Caco-2 (cell line): ENCODE results near the gene DGKG. TPM values are rescaled to one million over a fixed set of nuclear protein-coding genes. Genes with fewer than 3 reads are reported as not detected.
A peak's percentile ranks its signal among the peaks of the same experiment; 100 is the strongest.

Experiments used
- Bru-seq: library from RNA; stranded (reverse); fragments of 400-500 nt; gene quantifications from one replicate; lab custom pipeline; 2021; lab: Mats Ljungman, UMichigan
- BruChase-seq, 2 experiments: library from RNA; stranded (reverse); fragments of 400-500 nt; gene quantifications; one replicate each; lab custom pipeline; 2021; lab: Mats Ljungman, UMichigan
- BruUV-seq: library from RNA; stranded (reverse); fragments of 400-500 nt; replicated peaks from 2 replicates; lab custom pipeline; 2021; lab: Mats Ljungman, UMichigan
- CTCF ChIA-PET: fragments of 300-600 bp; sonication (Branson Sonifier 250); formaldehyde crosslinking; loops from one replicate; lab custom pipeline; 2022; ENCODE audit warnings: antibody characterized with exemption; lab: Charles Lee
- POLR2A ChIA-PET: fragments of 300-600 bp; sonication (Branson Sonifier 250); formaldehyde crosslinking; loops from one replicate; lab custom pipeline; 2022; ENCODE audit warnings: antibody characterized with exemption; lab: Charles Lee
- DNase-seq, 2 experiments: peaks; one replicate each; pipeline versions ENCODE4 v3.0.0 to v3.0.0-alpha.2; 2020 to 2022
- H3K27me3 ChIP-seq: replicated peaks from 2 replicates; pipeline ENCODE4 v1.6.0; 2011; ENCODE audit warnings: low read length; ENCODE audit not compliant: control insufficient read depth, insufficient read depth
- H3K36me3 ChIP-seq: 2 replicates; pipeline ENCODE4 v1.5.1; 2011; ENCODE audit warnings: low read length; ENCODE audit not compliant: control insufficient read depth, insufficient read depth
- H3K4me1 ChIP-seq: fragments of 250-450 bp; sonication (Bioruptor Pico); 2 replicates; pipeline ENCODE4 v1.5.1; 2020; ENCODE audit warnings: mild to moderate bottlenecking
- H3K4me3 ChIP-seq: 2 replicates; pipeline ENCODE4 v1.5.1; 2011; ENCODE audit warnings: low read depth, mild to moderate bottlenecking, control low read depth, low read length
- H3K9me3 ChIP-seq: fragments of 250-450 bp; sonication (Bioruptor Pico); 2 replicates; pipeline ENCODE4 v1.5.1; 2020; ENCODE audit warnings: mild to moderate bottlenecking, moderate library complexity
- H3K27ac Mint-ChIP-seq: one replicate; pipeline ENCODE4 v1.8.0; 2022; ENCODE audit warnings: mixed read lengths; ENCODE audit not compliant: unreplicated experiment
- H3K27me3 Mint-ChIP-seq: one replicate; pipeline ENCODE4 v1.8.0; 2022; ENCODE audit warnings: mixed read lengths; ENCODE audit not compliant: insufficient read depth, unreplicated experiment
- H3K36me3 Mint-ChIP-seq: one replicate; pipeline ENCODE4 v1.8.0; 2022; ENCODE audit warnings: mild to moderate bottlenecking, mixed read lengths; ENCODE audit not compliant: insufficient read depth, unreplicated experiment
- H3K4me1 Mint-ChIP-seq: one replicate; pipeline ENCODE4 v1.8.0; 2022; ENCODE audit warnings: low read depth, mixed read lengths; ENCODE audit not compliant: unreplicated experiment
- H3K4me3 Mint-ChIP-seq: one replicate; pipeline ENCODE4 v1.8.0; 2022; ENCODE audit warnings: mild to moderate bottlenecking, moderate library complexity, mixed read lengths; ENCODE audit not compliant: unreplicated experiment
- H3K9me3 Mint-ChIP-seq: one replicate; pipeline ENCODE4 v1.8.0; 2022; ENCODE audit warnings: mixed read lengths; ENCODE audit not compliant: unreplicated experiment
- CTCF ChIP-seq, 2 experiments: fragments of 200-600 bp in 1 of 2; IDR thresholded peaks; 1 replicate in 1 of 2; 2 replicates in 1 of 2; pipeline versions ENCODE4 v1.5.1 to v1.8.0; 2011 to 2022; ENCODE audit warnings: antibody characterized with exemption in 1 of 2, control low read depth in 1 of 2, inconsistent platforms in 1 of 2, low read depth in 1 of 2, low read length in 1 of 2, mild to moderate bottlenecking in 1 of 2, moderate library complexity in 1 of 2; ENCODE audit not compliant: insufficient read depth in 1 of 2, severe bottlenecking in 1 of 2, unreplicated experiment in 1 of 2
- intact Hi-C: fragments of 100-400 bp; cut with micrococcal nuclease; formaldehyde crosslinking; loops from one replicate; pipeline ENCODE4 v1.10.0; 2022; ENCODE audit not compliant: unreplicated experiment
- long read RNA-seq: library from polyadenylated mRNA; stranded (forward); transcript quantifications from one replicate; pipeline ENCODE4 v2.0.0, GENCODE V29; 2022
- total RNA-seq: library from RNA; stranded (reverse); gene quantifications from 2 replicates; pipeline ENCODE4 v1.2.3, GENCODE V29; 2022

DGKG gene
- total RNA-seq, result 0.32 and 0.81 TPM in 2 replicates
- percentile 19 among the genes with signal in this experiment for Bru-seq, nascent RNA
- percentile 15 among the genes with signal in this experiment for BruChase-seq, experiment 1, labeled RNA remaining after a 2-hour chase
- percentile 15 among the genes with signal in this experiment for BruChase-seq, experiment 2, labeled RNA remaining after a 6-hour chase
- long read RNA-seq, result 0 reads

GRCh38 chr3:186361762-186362536, at the start of gene DGKG:
DGKG (minus strand) TSS chr3:186362234; CDS start chr3:186320459, 41,775 bp downstream.
- Histone ChIP-seq H3K9me3 (no peaks in the 10 kb centered on the region), H3K4me3 (peak within 1 kb of the TSS; percentile 36), H3K4me1 (no peaks in the 10 kb centered on the region), H3K27me3 (no peaks in the 10 kb centered on the region; the same call in none of the 2 replicates), H3K36me3 (no peaks in the 10 kb centered on the region)
- DNase-seq, result peak in 1 of 2 experiments; percentile 26
- peaks cover 15% of the 10 kb centered on the region for H3K27me3 Mint-ChIP-seq
- no peaks in the 10 kb centered on the region for H3K36me3 Mint-ChIP-seq
- no peak for TF ChIP-seq CTCF (IDR thresholded peaks at IDR 0.05; ENCODE audit: insufficient read depth in 1 of 2, low read depth in 1 of 2, low read length in 1 of 2, severe bottlenecking in 1 of 2, unreplicated experiment in 1 of 2)
- ChIA-PET POLR2A (no interaction called here), CTCF (no interaction called here)
- intact Hi-C loops, result no loop called here
- H3K4me1 Mint-ChIP-seq, result no peaks in the 10 kb centered on the region
- no TSS peak for BruUV-seq
- peak within 1 kb of the TSS; percentile 69 for H3K4me3 Mint-ChIP-seq
- H3K9me3 Mint-ChIP-seq, result no peaks in the 10 kb centered on the region
- H3K27ac Mint-ChIP-seq, result no peak within 1 kb of the TSS

DNA sequence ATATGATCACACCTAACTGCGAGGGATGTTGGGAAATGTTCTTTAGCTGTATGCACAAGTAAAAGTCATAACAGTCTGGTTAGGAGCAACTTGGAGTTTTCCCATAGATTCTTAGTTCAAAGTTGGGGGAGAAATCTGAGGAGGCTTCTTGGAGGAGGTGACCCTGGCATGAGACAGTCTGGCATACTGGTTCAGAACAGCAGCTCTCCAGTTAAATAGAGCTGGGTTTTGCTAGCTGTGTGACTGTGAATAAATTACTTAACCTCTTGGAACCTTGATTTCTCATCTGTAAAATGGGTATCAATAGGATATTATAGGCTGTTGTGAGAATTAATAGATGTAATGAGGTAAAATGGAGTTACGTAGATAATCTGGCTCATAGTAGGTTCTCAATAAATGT, 49.1 kb upstream of the DGKG start:
- Histone ChIP-seq H3K9me3 (no peaks in the 10 kb centered on the region), H3K4me3 (no peak overlapping the region), H3K36me3 (no peaks in the 10 kb centered on the region), H3K27me3 (no peaks in the 10 kb centered on the region), H3K4me1 (no peaks in the 10 kb centered on the region)
- DNase-seq, result no peak
- ChIA-PET CTCF (no interaction called here), POLR2A (no interaction called here)
- intact Hi-C loops, result no loop called here
- Mint-ChIP-seq H3K9me3 (no peaks in the 10 kb centered on the region), H3K4me3 (no peak overlapping the region), H3K27me3 (peaks cover 9% of the 10 kb centered on the region), H3K4me1 (peaks cover 4% of the 10 kb centered on the region), H3K27ac (no peak overlapping the region), H3K36me3 (no peaks in the 10 kb centered on the region)
- BruUV-seq, result no TSS peak
- TF ChIP-seq CTCF (IDR thresholded peaks at IDR 0.05; ENCODE audit: insufficient read depth in 1 of 2, low read depth in 1 of 2, low read length in 1 of 2, severe bottlenecking in 1 of 2, unreplicated experiment in 1 of 2), result no peak

DNA sequence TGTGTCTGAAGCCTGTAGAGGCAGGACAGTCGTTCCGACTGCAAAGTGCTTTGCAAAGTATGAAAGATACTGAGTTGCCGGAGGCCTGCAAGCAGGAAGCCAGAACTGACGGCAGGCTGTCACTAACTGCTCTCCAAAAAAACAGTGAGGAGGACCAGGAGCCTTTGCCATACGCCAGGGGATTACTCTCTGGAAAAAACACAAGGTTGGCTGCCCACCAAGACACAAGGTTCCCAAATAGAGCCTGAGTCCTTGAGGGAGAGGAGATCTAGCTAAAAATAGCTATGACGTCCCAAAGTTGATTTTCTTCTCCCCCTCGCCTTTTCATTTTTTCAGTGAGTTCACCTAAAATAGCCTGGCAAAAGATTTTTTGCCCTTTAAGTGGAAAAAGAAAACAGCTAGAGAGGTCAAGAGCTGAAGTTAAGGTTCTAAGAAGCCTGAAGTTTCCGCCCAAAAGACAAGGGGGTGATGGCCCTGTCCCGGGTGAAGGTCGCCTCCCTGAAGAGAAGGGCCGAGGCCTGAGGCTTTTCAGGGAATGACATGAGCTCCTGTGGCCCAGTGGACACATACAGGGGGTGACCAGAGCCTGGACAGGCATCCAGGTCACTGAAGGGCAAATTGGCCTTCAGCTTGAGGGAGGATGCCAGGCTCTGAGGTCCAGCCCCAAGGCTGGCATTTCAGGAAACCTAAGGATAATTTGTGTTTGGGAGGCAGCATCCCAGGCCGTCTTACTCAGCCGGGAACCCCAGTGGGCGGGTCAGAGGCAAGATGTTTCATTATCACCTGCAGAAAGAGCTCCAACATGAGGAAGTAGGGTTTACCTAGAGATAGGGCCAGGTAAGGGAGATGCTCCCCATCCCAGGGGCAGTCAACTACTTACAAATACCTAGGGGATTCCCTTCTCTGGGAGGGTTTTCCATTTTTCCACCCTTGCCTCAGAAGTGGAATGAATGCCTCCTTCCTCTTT, 44.9 kb upstream of the DGKG start:
- no TSS peak for BruUV-seq
- H3K9me3 ChIP-seq, result no peaks in the 10 kb centered on the region
- ChIA-PET POLR2A (no interaction called here), CTCF (no interaction called here)
- peaks cover 4% of the 10 kb centered on the region for H3K9me3 Mint-ChIP-seq
- no peak overlapping the region for H3K27ac Mint-ChIP-seq
- no peaks in the 10 kb centered on the region for H3K27me3 ChIP-seq
- no peak overlapping the region for H3K4me3 ChIP-seq
- no peaks in the 10 kb centered on the region for H3K36me3 ChIP-seq
- H3K4me1 Mint-ChIP-seq, result no peaks in the 10 kb centered on the region
- no peaks in the 10 kb centered on the region for H3K4me1 ChIP-seq
- no peak overlapping the region for H3K4me3 Mint-ChIP-seq
- H3K36me3 Mint-ChIP-seq, result no peaks in the 10 kb centered on the region
- TF ChIP-seq CTCF (IDR thresholded peaks at IDR 0.05; ENCODE audit: insufficient read depth in 1 of 2, low read depth in 1 of 2, low read length in 1 of 2, severe bottlenecking in 1 of 2, unreplicated experiment in 1 of 2), result no peak
- peaks cover 11% of the 10 kb centered on the region for H3K27me3 Mint-ChIP-seq
- intact Hi-C loops, result no loop called here
- DNase-seq, result no peak
